Measurements from ENCODE around the gene STK11.

DNA sequence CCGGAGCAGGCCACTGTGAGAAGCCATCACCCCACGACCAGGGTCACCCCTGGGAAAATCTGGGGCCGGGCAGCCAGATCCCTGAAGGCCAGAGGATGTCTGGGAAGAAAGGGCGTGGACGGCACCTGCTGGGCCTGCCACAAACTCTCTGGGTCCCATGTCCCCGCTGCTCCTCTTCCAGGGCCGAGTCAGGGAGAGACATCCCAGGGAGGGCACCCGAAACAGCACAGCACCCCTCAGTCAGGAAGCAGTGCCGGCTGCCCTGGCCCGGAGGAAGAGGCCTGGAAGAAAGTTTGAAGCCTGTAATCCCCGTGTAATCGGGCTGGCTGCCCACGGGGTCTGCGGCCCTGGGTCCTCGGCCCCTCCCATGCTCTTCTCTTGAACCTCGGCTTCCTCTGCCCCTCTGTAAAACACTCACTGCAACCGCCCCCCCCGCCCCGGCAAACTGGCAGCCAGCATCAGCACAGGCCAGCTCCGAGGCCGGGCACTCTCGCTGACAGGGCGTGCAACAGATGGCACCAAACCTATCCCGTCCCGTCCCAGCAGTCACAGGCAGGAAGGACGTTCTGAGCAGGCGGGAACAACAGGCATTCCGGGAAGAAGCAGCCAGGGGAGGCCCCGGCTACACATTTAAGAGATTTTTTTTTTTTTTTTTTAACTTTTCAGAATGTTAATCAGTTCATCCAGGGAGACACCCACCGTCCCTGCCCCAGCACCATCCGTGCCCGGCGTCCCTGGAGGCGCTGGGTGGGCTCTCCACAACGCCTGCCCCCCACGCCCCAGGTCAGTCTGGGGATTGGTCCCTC is 33.0 kb upstream of the STK11 start:
- TF ChIP-seq, protein P1, sequence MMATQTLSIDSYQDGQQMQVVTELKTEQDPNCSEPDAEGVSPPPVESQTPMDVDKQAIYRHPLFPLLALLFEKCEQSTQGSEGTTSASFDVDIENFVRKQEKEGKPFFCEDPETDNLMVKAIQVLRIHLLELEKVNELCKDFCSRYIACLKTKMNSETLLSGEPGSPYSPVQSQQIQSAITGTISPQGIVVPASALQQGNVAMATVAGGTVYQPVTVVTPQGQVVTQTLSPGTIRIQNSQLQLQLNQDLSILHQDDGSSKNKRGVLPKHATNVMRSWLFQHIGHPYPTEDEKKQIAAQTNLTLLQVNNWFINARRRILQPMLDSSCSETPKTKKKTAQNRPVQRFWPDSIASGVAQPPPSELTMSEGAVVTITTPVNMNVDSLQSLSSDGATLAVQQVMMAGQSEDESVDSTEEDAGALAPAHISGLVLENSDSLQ (IDR thresholded peaks at IDR 0.05) = no peak
- TF ChIP-seq HDGF (IDR thresholded peaks at IDR 0.05; ENCODE audit: borderline replicate concordance) = no peak
- TF ChIP-seq FOXA1 (IDR thresholded peaks at IDR 0.05) = no peak
- no peak for TF ChIP-seq BHLHE40 (IDR thresholded peaks at IDR 0.05; ENCODE audit: borderline replicate concordance)
- TF ChIP-seq ZNF384 (IDR thresholded peaks at IDR 0.05) = no peak
- TF ChIP-seq FOXM1 (IDR thresholded peaks at IDR 0.05; ENCODE audit: borderline replicate concordance) = no peak
- no peak for TF ChIP-seq ARNT (IDR thresholded peaks at IDR 0.05)
- TF ChIP-seq NFRKB (IDR thresholded peaks at IDR 0.05) = no peak

All from HEK293T (cell line).